ENCODE results near the gene SH2D4B. TPM values are rescaled to one million over a fixed set of nuclear protein-coding genes. Genes with fewer than 3 reads are reported as not detected.
"Not testable (repeated sequence)": the region's sequence is repeated elsewhere in the genome, so short reads cannot be mapped to it uniquely, and the experiment has no call there.

SH2D4B gene
- total RNA-seq, 1 donor from 2014 or later: 0.18 TPM

- not testable (repeated sequence) for H3K27ac Mint-ChIP-seq; H3K36me3 Mint-ChIP-seq (ENCODE audit: low read depth); H3K4me3 Mint-ChIP-seq; H3K9me3 Mint-ChIP-seq; H3K27me3 Mint-ChIP-seq (ENCODE audit: insufficient read depth); DNase-seq (ENCODE audit: low spot score)
- H3K4me1 Mint-ChIP-seq (ENCODE audit: low read depth): peaks cover 57% of the 10 kb centered on the region
- intact Hi-C loops (cut with micrococcal nuclease): loop anchor here (10.0 kb wide), 1 partner anchor 329 kb away; the partner anchor contains the start of gene ANXA11
These were observed 3.6 kb upstream of the SH2D4B start for GRCh38 chr10:80534059-80534458.

- DNase-seq (ENCODE audit: low spot score); H3K9me3 Mint-ChIP-seq; H3K36me3 Mint-ChIP-seq (ENCODE audit: low read depth); H3K27me3 Mint-ChIP-seq (ENCODE audit: insufficient read depth); H3K4me3 Mint-ChIP-seq; H3K27ac Mint-ChIP-seq: not testable (repeated sequence)
- intact Hi-C loops (cut with micrococcal nuclease): loop anchor here (10.0 kb wide), 1 partner anchor 330 kb away; the partner anchor contains the start of gene ANXA11
- H3K4me1 Mint-ChIP-seq (ENCODE audit: low read depth): peaks cover 56% of the 10 kb centered on the region
These were observed 3.1 kb upstream of the SH2D4B start for GRCh38 chr10:80534646-80535045.

- Mint-ChIP-seq H3K27ac (peak overlapping the region; percentile 100), H3K9me3 (no peaks in the 10 kb centered on the region), H3K36me3 (ENCODE audit: low read depth) (peaks cover 7% of the 10 kb centered on the region), H3K4me3 (peak overlapping the region; percentile 95), H3K27me3 (ENCODE audit: insufficient read depth) (no peaks in the 10 kb centered on the region), H3K4me1 (ENCODE audit: low read depth) (peaks cover 49% of the 10 kb centered on the region)
- DNase-seq (ENCODE audit: low spot score): peak; percentile 71
- intact Hi-C loops (cut with micrococcal nuclease): loop anchor here (1.0 to 10.0 kb wide), 2 partner anchors 25 to 331 kb away; partner anchors contain the start of gene ANXA11
These were observed 1.9 kb upstream of the SH2D4B start for GRCh38 chr10:80535671-80536360.

- H3K27me3 Mint-ChIP-seq (ENCODE audit: insufficient read depth): no peaks in the 10 kb centered on the region
- peak overlapping the region; percentile 95 for H3K4me3 Mint-ChIP-seq
- peaks cover 49% of the 10 kb centered on the region for H3K4me1 Mint-ChIP-seq (ENCODE audit: low read depth)
- peak overlapping the region; percentile 100 for H3K27ac Mint-ChIP-seq
- H3K9me3 Mint-ChIP-seq: no peaks in the 10 kb centered on the region
- DNase-seq (ENCODE audit: low spot score): no peak
- intact Hi-C loops (cut with micrococcal nuclease): loop anchor here (1.0 to 10.0 kb wide), 2 partner anchors 25 to 332 kb away; partner anchors contain the start of gene ANXA11
- H3K36me3 Mint-ChIP-seq (ENCODE audit: low read depth): peaks cover 7% of the 10 kb centered on the region
These were observed 1.3 kb upstream of the SH2D4B start for GRCh38 chr10:80536361-80536835.

GRCh38 chr10:80537086-80537735 is 491 bp upstream of the SH2D4B start:
- Mint-ChIP-seq H3K27me3 (ENCODE audit: insufficient read depth) (no peaks in the 10 kb centered on the region), H3K4me1 (ENCODE audit: low read depth) (peaks cover 44% of the 10 kb centered on the region), H3K27ac (peak overlapping the region; percentile 87), H3K9me3 (no peaks in the 10 kb centered on the region), H3K36me3 (ENCODE audit: low read depth) (peaks cover 4% of the 10 kb centered on the region), H3K4me3 (peak overlapping the region; percentile 95)
- intact Hi-C loops (cut with micrococcal nuclease): loop anchor here (10.0 kb wide), 1 partner anchor 332 kb away; the partner anchor contains the start of gene ANXA11
- no peak for DNase-seq (ENCODE audit: low spot score)

- DNase-seq (ENCODE audit: low spot score): no peak
- Mint-ChIP-seq H3K4me1 (ENCODE audit: low read depth) (peaks cover 36% of the 10 kb centered on the region), H3K27ac (no peak overlapping the region), H3K36me3 (ENCODE audit: low read depth) (peaks cover 3% of the 10 kb centered on the region), H3K27me3 (ENCODE audit: insufficient read depth) (no peaks in the 10 kb centered on the region), H3K9me3 (no peaks in the 10 kb centered on the region), H3K4me3 (no peak overlapping the region)
- intact Hi-C loops (cut with micrococcal nuclease): loop anchor here (10.0 kb wide), 1 partner anchor 334 kb away; the partner anchor contains the start of gene ANXA11
These were observed 931 bp downstream of the SH2D4B start for GRCh38 chr10:80538481-80539185.

GRCh38 chr10:80539421-80540031 is 1.8 kb downstream of the SH2D4B start:
- Mint-ChIP-seq H3K27me3 (ENCODE audit: insufficient read depth) (no peaks in the 10 kb centered on the region), H3K27ac (no peak overlapping the region), H3K4me3 (no peak overlapping the region), H3K4me1 (ENCODE audit: low read depth) (peaks cover 36% of the 10 kb centered on the region), H3K9me3 (no peaks in the 10 kb centered on the region), H3K36me3 (ENCODE audit: low read depth) (peaks cover 3% of the 10 kb centered on the region)
- intact Hi-C loops (cut with micrococcal nuclease): loop anchor here (10.0 kb wide), 1 partner anchor 335 kb away; the partner anchor contains the start of gene ANXA11
- DNase-seq (ENCODE audit: low spot score): no peak

- intact Hi-C loops (cut with micrococcal nuclease): no loop called here
- H3K9me3 Mint-ChIP-seq: no peaks in the 10 kb centered on the region
These were observed 2.4 kb downstream of the SH2D4B start for GRCh38 chr10:80540136-80540535.

GRCh38 chr10:80540618-80540980 is 2.9 kb downstream of the SH2D4B start:
- DNase-seq (ENCODE audit: low spot score): no peak
- Mint-ChIP-seq H3K27ac (no peak overlapping the region), H3K27me3 (ENCODE audit: insufficient read depth) (peaks cover 2% of the 10 kb centered on the region), H3K4me3 (no peak overlapping the region), H3K4me1 (ENCODE audit: low read depth) (peaks cover 32% of the 10 kb centered on the region), H3K36me3 (ENCODE audit: low read depth) (peaks cover 2% of the 10 kb centered on the region), H3K9me3 (no peaks in the 10 kb centered on the region)
- intact Hi-C loops (cut with micrococcal nuclease): no loop called here

More at GRCh38 chr10:80540136-80540535, 2.4 kb downstream of the SH2D4B start:
- Mint-ChIP-seq H3K4me3 (no peak overlapping the region), H3K27ac (no peak overlapping the region), H3K27me3 (ENCODE audit: insufficient read depth) (no peaks in the 10 kb centered on the region), H3K4me1 (ENCODE audit: low read depth) (peaks cover 36% of the 10 kb centered on the region), H3K36me3 (ENCODE audit: low read depth) (peaks cover 3% of the 10 kb centered on the region)
- DNase-seq (ENCODE audit: low spot score): no peak

- intact Hi-C loops (cut with micrococcal nuclease): no loop called here
- H3K27ac Mint-ChIP-seq: peak overlapping the region; percentile 55
- no peak for DNase-seq (ENCODE audit: low spot score)
- peaks cover 8% of the 10 kb centered on the region for H3K27me3 Mint-ChIP-seq (ENCODE audit: insufficient read depth)
- no peaks in the 10 kb centered on the region for H3K9me3 Mint-ChIP-seq
- no peak overlapping the region for H3K4me3 Mint-ChIP-seq
- H3K4me1 Mint-ChIP-seq (ENCODE audit: low read depth): peaks cover 30% of the 10 kb centered on the region
- H3K36me3 Mint-ChIP-seq (ENCODE audit: low read depth): peaks cover 2% of the 10 kb centered on the region
These were observed 3.5 kb downstream of the SH2D4B start for GRCh38 chr10:80540981-80541750.

GRCh38 chr10:80542053-80542452 is 4.4 kb downstream of the SH2D4B start:
- no peak for DNase-seq (ENCODE audit: low spot score)
- intact Hi-C loops (cut with micrococcal nuclease): no loop called here
- no peaks in the 10 kb centered on the region for H3K9me3 Mint-ChIP-seq
- peaks cover 2% of the 10 kb centered on the region for H3K36me3 Mint-ChIP-seq (ENCODE audit: low read depth)
- H3K27ac Mint-ChIP-seq: no peak overlapping the region
- H3K4me1 Mint-ChIP-seq (ENCODE audit: low read depth): peaks cover 21% of the 10 kb centered on the region
- peaks cover 13% of the 10 kb centered on the region for H3K27me3 Mint-ChIP-seq (ENCODE audit: insufficient read depth)
- H3K4me3 Mint-ChIP-seq: no peak overlapping the region
